Hepatocyte (in vitro differentiated cells): ENCODE data around the gene ECT2. TPM values are rescaled to one million over a fixed set of nuclear protein-coding genes. Genes with fewer than 3 reads are reported as not detected.

Experiments
- DNase-seq: peaks from one replicate; pipeline ENCODE4 v3.0.0-alpha.2; 2016; ENCODE audit warnings: low spot score
- H2AFZ ChIP-seq: fragments of 200-600 bp; sonication (generic); 2 replicates; pipeline ENCODE4 v1.6.0; 2016; ENCODE audit warnings: antibody characterized with exemption, mild to moderate bottlenecking
- H3K27ac ChIP-seq: fragments of 200-600 bp; sonication (generic); 2 replicates; pipeline ENCODE4 v1.5.1; 2016; ENCODE audit warnings: mild to moderate bottlenecking
- H3K27me3 ChIP-seq: fragments of 200-600 bp; sonication (generic); 2 replicates; pipeline ENCODE4 v1.6.1; 2016
- H3K36me3 ChIP-seq: fragments of 200-600 bp; sonication (generic); replicated peaks from 2 replicates; pipeline ENCODE4 v1.5.1; 2016; ENCODE audit warnings: low read depth; ENCODE audit not compliant: insufficient read depth
- H3K4me1 ChIP-seq: fragments of 200-600 bp; sonication (generic); 2 replicates; pipeline ENCODE4 v1.5.1; 2016; ENCODE audit warnings: mild to moderate bottlenecking, moderate library complexity; ENCODE audit not compliant: insufficient read depth
- H3K4me2 ChIP-seq: fragments of 200-600 bp; sonication (generic); 2 replicates; pipeline ENCODE4 v1.6.0; 2016
- H3K4me3 ChIP-seq: fragments of 200-600 bp; sonication (generic); 2 replicates; pipeline ENCODE4 v1.5.1; 2016; ENCODE audit warnings: mild to moderate bottlenecking
- H3K79me2 ChIP-seq: fragments of 200-600 bp; sonication (generic); 2 replicates; pipeline ENCODE4 v1.6.0; 2017; ENCODE audit warnings: mild to moderate bottlenecking
- H3K9me2 ChIP-seq: fragments of 200-600 bp; sonication (generic); replicated peaks from 2 replicates; pipeline ENCODE4 v1.6.0; 2017; ENCODE audit warnings: mild to moderate bottlenecking; ENCODE audit not compliant: insufficient read depth
- H3K9me3 ChIP-seq: fragments of 200-600 bp; sonication (generic); 2 replicates; pipeline ENCODE4 v1.5.1; 2016; ENCODE audit warnings: low read depth, mild to moderate bottlenecking
- H4K20me1 ChIP-seq: fragments of 200-600 bp; sonication (generic); 2 replicates; pipeline ENCODE4 v1.6.0; 2016; ENCODE audit warnings: mild to moderate bottlenecking; ENCODE audit not compliant: insufficient read depth, poor library complexity, severe bottlenecking
- EZH2 ChIP-seq: fragments of 200-600 bp; sonication (generic); IDR thresholded peaks from 2 replicates; pipeline ENCODE4 v1.6.1; 2016; ENCODE audit warnings: antibody characterized with exemption, mild to moderate bottlenecking, borderline replicate concordance
- EZH2phosphoT487 ChIP-seq: fragments of 200-600 bp; sonication (generic); IDR thresholded peaks from one replicate; pipeline ENCODE4 v1.6.1; 2018; ENCODE audit warnings: antibody characterized with exemption, mild to moderate bottlenecking, low read depth, moderate library complexity; ENCODE audit not compliant: unreplicated experiment, severe bottlenecking
- WGBS: methylation state at CpG from one replicate; pipeline ENCODE4 v1.1.6; 2016; ENCODE audit warnings: low lambda C conversion rate; ENCODE audit errors: missing lambda C conversion rate; 5-methylcytosine and 5-hydroxymethylcytosine counted together
- polyA plus RNA-seq: library from polyadenylated mRNA; unstranded; fragments of >200 nt; fragmentation: Nextera tagmentation; extraction: Ambion mirVana; gene quantifications from 2 replicates; pipeline ENCODE4 v1.2.1, GENCODE V29; 2016
- total RNA-seq: library from RNA; depleted of rRNA; stranded (reverse); fragments of >200 nt; gene quantifications from 2 replicates; pipeline ENCODE4 v1.2.3, GENCODE V29; 2014
- TF ChIP-seq, protein P1 (sequence below): fragments of 200-600 bp; sonication (generic); IDR thresholded peaks from 2 replicates; pipeline ENCODE4 v1.5.1; 2016; ENCODE audit warnings: antibody characterized with exemption, mild to moderate bottlenecking; ENCODE audit not compliant: poor library complexity

Gene ECT2
- total and polyA plus RNA-seq, 2 experiments from 2014 or later: 9.3 to 16.7 TPM

DNA sequence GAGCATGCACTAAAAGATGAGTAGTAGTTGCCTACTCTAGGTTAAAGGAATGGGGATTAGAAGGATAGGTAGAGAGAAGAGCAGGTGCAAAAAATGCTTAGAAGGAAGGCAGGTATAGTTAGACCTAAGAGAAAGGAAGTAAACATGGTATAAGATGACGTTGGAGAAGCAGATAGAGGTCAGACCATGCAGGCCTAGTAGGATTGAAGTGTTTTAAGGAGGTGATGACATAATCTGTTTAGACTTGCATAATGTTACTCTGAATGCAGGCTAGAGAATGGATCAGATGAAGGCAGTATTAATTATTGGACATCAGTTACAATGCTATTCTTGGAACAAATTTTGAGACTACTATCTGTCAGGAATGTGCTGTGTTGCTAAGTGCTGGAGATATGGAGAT is 11.1 kb upstream of the ECT2 start:
- Histone ChIP-seq H3K27ac (no peak overlapping the region), H3K4me3 (no peak overlapping the region), H3K4me2 (no peak overlapping the region), H3K36me3 (no peaks in the 10 kb centered on the region), H4K20me1 (no peaks in the 10 kb centered on the region), H3K79me2 (no peaks in the 10 kb centered on the region), H3K9me2 (no peaks in the 10 kb centered on the region), H3K4me1 (no peaks in the 10 kb centered on the region), H3K9me3 (no peaks in the 10 kb centered on the region), H3K27me3 (no peaks in the 10 kb centered on the region), H2AFZ (no peak overlapping the region)
- WGBS: 50% methylated on average over 1 of the region's 1 CpG
- no peak for DNase-seq
- TF ChIP-seq EZH2phosphoT487 (no peak), EZH2 (no peak)
- TF ChIP-seq, protein P1, sequence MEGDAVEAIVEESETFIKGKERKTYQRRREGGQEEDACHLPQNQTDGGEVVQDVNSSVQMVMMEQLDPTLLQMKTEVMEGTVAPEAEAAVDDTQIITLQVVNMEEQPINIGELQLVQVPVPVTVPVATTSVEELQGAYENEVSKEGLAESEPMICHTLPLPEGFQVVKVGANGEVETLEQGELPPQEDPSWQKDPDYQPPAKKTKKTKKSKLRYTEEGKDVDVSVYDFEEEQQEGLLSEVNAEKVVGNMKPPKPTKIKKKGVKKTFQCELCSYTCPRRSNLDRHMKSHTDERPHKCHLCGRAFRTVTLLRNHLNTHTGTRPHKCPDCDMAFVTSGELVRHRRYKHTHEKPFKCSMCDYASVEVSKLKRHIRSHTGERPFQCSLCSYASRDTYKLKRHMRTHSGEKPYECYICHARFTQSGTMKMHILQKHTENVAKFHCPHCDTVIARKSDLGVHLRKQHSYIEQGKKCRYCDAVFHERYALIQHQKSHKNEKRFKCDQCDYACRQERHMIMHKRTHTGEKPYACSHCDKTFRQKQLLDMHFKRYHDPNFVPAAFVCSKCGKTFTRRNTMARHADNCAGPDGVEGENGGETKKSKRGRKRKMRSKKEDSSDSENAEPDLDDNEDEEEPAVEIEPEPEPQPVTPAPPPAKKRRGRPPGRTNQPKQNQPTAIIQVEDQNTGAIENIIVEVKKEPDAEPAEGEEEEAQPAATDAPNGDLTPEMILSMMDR: no peak

GRCh38 chr3:172746475-172746874 is 4.1 kb upstream of the ECT2 start:
- H3K36me3 ChIP-seq: no peaks in the 10 kb centered on the region
- H3K4me1 ChIP-seq: no peaks in the 10 kb centered on the region
- peaks cover 2% of the 10 kb centered on the region for H3K79me2 ChIP-seq
- no peaks in the 10 kb centered on the region for H3K9me2 ChIP-seq
- H3K9me3 ChIP-seq: no peaks in the 10 kb centered on the region
- H2AFZ ChIP-seq: no peak overlapping the region
- 72% methylated on average over 2 of the region's 2 CpGs for WGBS
- DNase-seq: no peak
- TF ChIP-seq EZH2phosphoT487: no peak
- TF ChIP-seq, protein P1: no peak
- no peak for TF ChIP-seq EZH2
- no peak overlapping the region for H3K4me3 ChIP-seq
- no peak overlapping the region for H3K27ac ChIP-seq
- no peaks in the 10 kb centered on the region for H3K27me3 ChIP-seq
- no peak overlapping the region for H3K4me2 ChIP-seq
- no peaks in the 10 kb centered on the region for H4K20me1 ChIP-seq

DNA sequence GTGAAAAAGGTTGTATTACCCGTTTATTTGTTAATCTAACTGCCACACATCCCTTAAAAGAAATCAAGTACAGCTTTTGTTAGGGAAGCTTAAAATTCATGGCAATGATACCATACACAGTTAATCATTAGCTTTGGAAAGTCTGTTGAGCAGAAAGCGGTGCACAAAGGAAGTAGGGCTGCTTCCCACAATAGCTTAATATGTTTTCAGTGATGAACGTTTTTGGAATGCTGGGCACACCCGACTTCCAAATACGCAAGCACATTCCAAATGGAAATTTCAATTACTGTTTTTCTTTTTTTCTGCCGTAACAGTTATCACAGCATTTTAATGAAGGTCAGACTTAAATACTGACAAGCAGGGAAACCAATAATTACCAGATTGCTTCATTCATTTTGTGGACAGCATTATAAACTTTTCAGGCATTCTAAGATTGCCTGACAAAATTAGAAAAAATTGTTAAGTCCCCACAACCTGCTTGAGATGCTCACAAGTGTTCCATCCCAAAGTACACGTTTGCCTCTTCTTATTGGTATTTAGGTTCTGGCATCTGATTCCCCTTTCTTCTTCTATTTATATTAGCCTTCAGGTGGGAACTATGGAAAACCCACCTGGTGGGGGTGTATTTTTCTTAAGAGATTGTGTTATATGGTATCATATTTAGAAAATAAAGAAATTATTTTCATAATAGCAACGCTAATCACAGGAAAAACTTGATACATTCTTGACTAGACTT is 1.1 kb upstream of the ECT2 start:
- H3K4me3 ChIP-seq: no peak overlapping the region
- peak; percentile 38 for DNase-seq
- H2AFZ ChIP-seq: peak overlapping the region; percentile 9

More for the DNA sequence above, 1.1 kb upstream of the ECT2 start:
- Histone ChIP-seq H3K4me1 (no peaks in the 10 kb centered on the region), H3K9me3 (no peaks in the 10 kb centered on the region), H3K27me3 (no peaks in the 10 kb centered on the region), H3K4me2 (peak overlapping the region; percentile 70), H4K20me1 (no peaks in the 10 kb centered on the region), H3K36me3 (no peaks in the 10 kb centered on the region), H3K79me2 (peaks cover 31% of the 10 kb centered on the region), H3K27ac (peak overlapping the region; percentile 74), H3K9me2 (no peaks in the 10 kb centered on the region)
- no peak for TF ChIP-seq EZH2
- TF ChIP-seq, protein P1: no peak
- no peak for TF ChIP-seq EZH2phosphoT487
- 56% methylated on average over 8 of the region's 8 CpGs for WGBS
